ENCODE results near the gene UNC119B. TPM values are rescaled to one million over a fixed set of nuclear protein-coding genes. Genes with fewer than 3 reads are reported as not detected.

The UNC119B gene
- total RNA-seq, 4 donors from 2014 or later, result 11.3 to 24.1 (median 17.6) TPM

- TF ChIP-seq CTCF (IDR thresholded peaks at IDR 0.05; ENCODE audit: low read depth), result no peak
These were observed 26.4 kb downstream of the UNC119B start for GRCh38 chr12:120736404-120737331.

DNA sequence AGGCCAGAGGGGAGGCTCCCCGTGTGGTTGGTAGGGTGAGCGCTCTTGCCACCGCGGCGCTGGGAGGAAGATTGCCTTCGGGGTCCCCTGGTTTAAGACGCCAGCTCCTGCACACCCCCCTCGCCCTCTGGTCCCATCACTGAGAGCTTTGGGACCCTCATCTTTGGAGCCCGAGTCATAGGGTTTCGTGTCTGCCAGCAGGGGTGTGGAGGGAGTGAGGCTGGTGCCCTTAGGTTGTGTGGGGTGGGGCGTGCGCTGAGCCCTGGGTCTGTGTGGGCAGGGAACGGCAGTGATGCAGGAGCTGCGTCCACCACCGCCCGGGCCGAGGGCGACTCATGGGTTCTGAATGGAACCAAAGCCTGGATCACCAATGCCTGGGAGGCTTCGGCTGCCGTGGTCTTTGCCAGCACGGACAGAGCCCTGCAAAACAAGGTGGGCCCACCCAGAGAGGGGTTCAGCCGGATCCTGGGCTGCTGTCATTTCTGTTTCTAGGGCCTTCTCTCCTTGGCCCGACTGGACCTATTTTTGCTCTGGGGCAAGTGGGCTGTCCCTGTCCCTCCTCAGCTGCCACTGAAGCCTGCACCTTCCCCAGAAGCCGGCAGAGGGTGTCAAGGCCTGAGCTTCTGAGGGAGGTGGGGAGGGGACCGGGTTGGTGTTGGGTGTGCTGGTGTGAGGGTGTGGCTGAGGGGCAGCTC lies 27.4 kb downstream of the UNC119B start:
- no peak for TF ChIP-seq CTCF (IDR thresholded peaks at IDR 0.05; ENCODE audit: low read depth)

- TF ChIP-seq CTCF (IDR thresholded peaks at IDR 0.05; ENCODE audit: low read depth), result no peak
These were observed 28.2 kb downstream of the UNC119B start for GRCh38 chr12:120738252-120739030.

DNA sequence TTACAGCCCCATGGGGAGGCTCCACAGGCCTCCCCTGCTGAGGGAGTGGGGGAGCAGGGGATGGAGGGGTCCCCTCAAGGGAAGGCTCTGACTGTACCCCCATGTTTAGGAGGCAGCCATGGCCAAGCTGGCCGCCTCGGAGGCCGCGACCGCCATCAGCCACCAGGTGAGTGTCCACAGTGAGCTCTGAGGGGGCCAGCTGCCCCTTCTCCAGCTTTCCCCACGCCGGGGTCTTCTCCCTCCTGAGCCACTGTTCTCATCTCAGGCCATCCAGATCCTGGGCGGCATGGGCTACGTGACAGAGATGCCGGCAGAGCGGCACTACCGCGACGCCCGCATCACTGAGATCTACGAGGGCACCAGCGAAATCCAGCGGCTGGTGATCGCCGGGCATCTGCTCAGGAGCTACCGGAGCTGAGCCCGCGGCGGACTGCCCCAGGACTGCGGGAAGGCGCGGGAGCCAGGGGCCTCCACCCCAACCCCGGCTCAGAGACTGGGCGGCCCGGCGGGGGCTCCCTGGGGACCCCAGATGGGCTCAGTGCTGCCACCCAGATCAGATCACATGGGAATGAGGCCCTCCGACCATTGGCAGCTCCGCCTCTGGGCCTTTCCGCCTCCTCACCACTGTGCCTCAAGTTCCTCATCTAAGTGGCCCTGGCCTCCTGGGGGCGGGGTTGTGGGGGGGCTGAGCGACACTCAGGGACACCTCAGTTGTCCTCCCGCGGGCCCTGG lies 28.9 kb downstream of the UNC119B start:
- TF ChIP-seq CTCF (IDR thresholded peaks at IDR 0.05; ENCODE audit: low read depth), result no peak

- no peak for TF ChIP-seq CTCF (IDR thresholded peaks at IDR 0.05; ENCODE audit: low read depth)
These were observed 29.8 kb downstream of the UNC119B start for GRCh38 chr12:120739821-120740613.

DNA sequence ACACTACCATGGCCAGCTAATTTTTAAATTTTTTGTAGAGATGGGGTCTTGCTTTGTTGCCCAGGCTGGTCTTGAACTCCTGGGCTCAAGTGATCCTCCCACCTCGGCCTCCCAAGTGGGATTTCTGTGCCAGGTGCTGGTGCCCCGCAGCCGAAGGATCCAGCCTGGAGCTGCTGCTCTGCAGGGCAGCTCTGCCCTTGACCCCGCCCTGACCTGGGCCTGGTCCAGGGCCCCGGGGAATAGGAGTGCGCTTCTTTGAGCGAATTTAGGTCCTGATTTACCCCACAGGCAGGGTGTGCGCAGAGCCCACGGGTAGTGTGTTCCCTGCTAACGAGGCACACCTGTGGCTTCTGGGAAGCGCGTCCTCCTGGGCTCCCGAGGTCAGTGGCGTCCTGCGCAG lies 30.6 kb downstream of the UNC119B start:
- no peak for TF ChIP-seq CTCF (IDR thresholded peaks at IDR 0.05; ENCODE audit: low read depth)
